22Rv1 (cell line): ENCODE data around the gene RABGAP1.

Source experiments
- H3K27ac ChIP-seq: fragments of 450-650 bp; 2 replicates; pipeline ENCODE4 v1.5.1; 2017
- CTCF ChIP-seq: fragments of 450-650 bp; IDR thresholded peaks from 2 replicates; pipeline ENCODE4 v1.5.1; 2017; ENCODE audit warnings: mild to moderate bottlenecking
- ZFX ChIP-seq: fragments of 450-650 bp; IDR thresholded peaks from 2 replicates; pipeline ENCODE4 v1.6.1; 2017; ENCODE audit warnings: antibody characterized with exemption, borderline replicate concordance

Gene RABGAP1

GRCh38 chr9:122912964-122913673 lies 27.7 kb upstream of the RABGAP1 start, which contains the start of gene ZBTB6:
ZBTB6 (minus strand) TSS chr9:122913323; CDS start chr9:122912072, 1,251 bp downstream.
- no peak for TF ChIP-seq CTCF
- no peak for TF ChIP-seq ZFX
- H3K27ac ChIP-seq = peak within 1 kb of the TSS; percentile 86

- TF ChIP-seq ZFX (no peak), CTCF (no peak)
- no peak overlapping the region for H3K27ac ChIP-seq
Measured at GRCh38 chr9:122918310-122918709, 22.5 kb upstream of the RABGAP1 start.

- H3K27ac ChIP-seq = no peak overlapping the region
- TF ChIP-seq CTCF (no peak), ZFX (no peak)
Measured at GRCh38 chr9:122922713-122923112, 18.1 kb upstream of the RABGAP1 start.

- no peak for TF ChIP-seq ZFX
- no peak for TF ChIP-seq CTCF
- H3K27ac ChIP-seq = no peak overlapping the region
Measured at GRCh38 chr9:122923947-122924346, 16.9 kb upstream of the RABGAP1 start.

- H3K27ac ChIP-seq = no peak overlapping the region
Measured at GRCh38 chr9:122929796-122930354, 10.9 kb upstream of the RABGAP1 start.

GRCh38 chr9:122930541-122931225 lies 10.1 kb upstream of the RABGAP1 start:
- H3K27ac ChIP-seq = peak overlapping the region; percentile 69
- TF ChIP-seq ZFX = no peak

More at GRCh38 chr9:122929796-122930354, 10.9 kb upstream of the RABGAP1 start:
- TF ChIP-seq CTCF (no peak), ZFX (no peak)

GRCh38 chr9:122931226-122932121 lies 9.3 kb upstream of the RABGAP1 start, which contains the start of gene ZBTB26:
ZBTB26 (minus strand) TSS chr9:122931512; CDS start chr9:122919934, 11,578 bp downstream.
- peak within 1 kb of the TSS; percentile 69 for H3K27ac ChIP-seq
- TF ChIP-seq ZFX (no peak), CTCF (no peak)
